GM12872 (cell line): Measurements from ENCODE around the gene PLIN4.
A peak's percentile ranks its signal among the peaks of the same experiment; 100 is the strongest.

Source experiments
- CTCF ChIP-seq: IDR thresholded peaks from 3 replicates; pipeline ENCODE4 v1.5.1; 2011; ENCODE audit warnings: low read depth, mild to moderate bottlenecking, low read length, moderate library complexity; ENCODE audit not compliant: insufficient read depth

The PLIN4 gene

DNA sequence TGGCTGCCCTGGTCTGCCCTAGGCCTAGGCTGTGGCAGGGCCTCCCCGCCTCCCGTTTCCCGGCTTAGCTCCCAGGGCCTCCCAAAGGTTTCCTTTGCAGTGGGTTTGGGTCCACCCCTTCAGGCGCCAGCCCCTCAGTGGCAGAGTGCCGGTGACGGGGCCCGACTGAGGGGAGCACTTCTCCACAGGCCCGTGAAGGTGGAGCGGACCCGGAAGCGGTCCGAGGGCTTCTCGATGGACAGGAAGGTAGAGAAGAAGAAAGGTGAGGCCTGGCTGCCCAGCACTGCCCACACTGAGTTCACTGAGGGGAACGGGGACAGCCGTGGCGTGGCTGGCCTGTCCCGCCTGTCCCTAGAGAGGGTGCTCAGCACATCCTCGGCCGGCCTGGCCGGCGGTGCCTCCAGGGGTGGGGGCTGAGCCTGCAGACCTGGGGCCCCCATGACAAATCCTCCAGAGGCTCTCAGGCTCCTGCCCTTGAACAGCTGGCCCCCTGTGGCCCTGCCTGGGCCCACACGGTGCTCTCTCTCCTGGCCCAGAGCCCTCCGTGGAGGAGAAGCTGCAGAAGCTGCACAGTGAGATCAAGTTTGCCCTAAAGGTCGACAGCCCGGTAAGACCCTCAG lies 20.4 kb downstream of the PLIN4 start:
- TF ChIP-seq CTCF: no peak

DNA sequence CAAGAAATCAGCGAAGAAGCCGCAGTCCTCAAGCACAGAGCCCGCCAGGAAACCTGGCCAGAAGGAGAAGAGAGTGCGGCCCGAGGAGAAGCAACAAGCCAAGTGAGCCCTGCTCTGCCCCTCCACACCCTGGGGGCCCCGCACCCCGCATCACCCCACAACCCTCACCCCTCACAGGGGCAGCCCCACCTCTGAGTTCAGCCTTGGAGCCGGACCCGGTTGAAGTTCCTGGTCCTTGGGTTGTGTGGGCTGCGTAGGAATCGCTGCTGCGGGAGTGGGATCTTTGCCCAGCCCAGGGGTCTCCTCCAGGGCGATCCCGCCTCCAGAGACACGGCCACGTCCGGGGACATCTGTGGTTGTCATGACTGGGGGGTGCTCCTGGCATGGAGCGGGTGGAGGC lies 22.0 kb downstream of the PLIN4 start:
- no peak for TF ChIP-seq CTCF

DNA sequence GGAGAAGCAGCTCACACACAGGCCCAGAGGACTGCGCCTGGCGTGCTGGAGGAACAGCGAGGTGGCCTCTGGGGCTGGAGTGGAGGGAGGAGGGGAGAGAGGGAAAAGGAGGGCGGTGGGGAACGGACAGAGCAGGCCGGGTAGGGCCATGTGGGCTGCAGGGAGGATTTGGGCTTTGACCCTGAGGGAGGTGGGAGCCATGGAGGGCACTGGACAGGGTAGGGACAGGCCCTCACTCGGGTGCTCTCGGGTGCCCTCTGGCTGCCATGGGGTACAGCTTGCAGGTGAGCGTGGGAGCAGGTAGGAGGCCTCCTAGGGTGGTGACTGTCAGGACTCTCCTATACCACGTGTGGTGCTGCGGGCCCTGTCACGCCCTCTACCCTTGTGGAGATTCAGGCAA lies 22.8 kb downstream of the PLIN4 start:
- 0 out of 3 replicates have a peak, but pooled peaks have one; percentile 17 for TF ChIP-seq CTCF

- no peak for TF ChIP-seq CTCF
Observed at GRCh38 chr19:4494691-4495064, 23.6 kb downstream of the PLIN4 start.

DNA sequence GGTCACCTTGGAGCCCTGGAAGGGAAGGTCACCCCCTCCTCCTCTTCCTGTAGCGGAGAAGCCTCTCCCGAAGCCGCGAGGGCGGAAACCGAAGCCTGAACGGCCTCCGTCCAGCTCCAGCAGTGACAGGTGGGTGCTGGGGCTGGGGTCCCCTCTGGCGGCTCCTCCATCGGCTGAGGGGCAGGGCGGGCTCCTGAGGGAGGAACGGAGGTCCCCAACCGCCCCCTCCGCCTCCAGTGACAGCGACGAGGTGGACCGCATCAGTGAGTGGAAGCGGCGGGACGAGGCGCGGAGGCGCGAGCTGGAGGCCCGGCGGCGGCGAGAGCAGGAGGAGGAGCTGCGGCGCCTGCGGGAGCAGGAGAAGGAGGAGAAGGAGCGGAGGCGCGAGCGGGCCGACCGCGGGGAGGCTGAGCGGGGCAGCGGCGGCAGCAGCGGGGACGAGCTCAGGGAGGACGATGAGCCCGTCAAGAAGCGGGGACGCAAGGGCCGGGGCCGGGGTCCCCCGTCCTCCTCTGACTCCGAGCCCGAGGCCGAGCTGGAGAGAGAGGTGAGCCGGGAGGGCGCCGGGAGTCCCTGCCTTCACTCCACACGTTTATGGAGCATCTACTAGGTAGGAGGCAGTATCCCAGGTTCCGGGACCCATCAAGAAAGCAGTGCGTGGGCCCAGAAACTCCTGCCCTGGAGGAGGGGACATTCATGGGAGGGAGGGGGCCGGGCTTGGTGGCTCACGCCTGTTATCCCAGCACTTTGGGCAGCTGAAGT lies 24.2 kb downstream of the PLIN4 start:
- TF ChIP-seq CTCF: no peak

GRCh38 chr19:4493104-4493928 lies 25.0 kb downstream of the PLIN4 start:
- no peak for TF ChIP-seq CTCF
